ENCODE measurements around the gene HSDL1. TPM values are rescaled to one million over a fixed set of nuclear protein-coding genes. Genes with fewer than 3 reads are reported as not detected.
A peak's percentile ranks its signal among the peaks of the same experiment; 100 is the strongest.

HSDL1 gene
- total RNA-seq, 1 donor = 18.1 TPM

- Histone ChIP-seq H3K36me3 (ENCODE audit: insufficient read depth, low read length) (peaks cover 51% of the 10 kb centered on the region), H3K4me2 (ENCODE audit: insufficient read depth, low read length) (no peak overlapping the region), H3K27ac (ENCODE audit: low read depth, low read length) (no peak overlapping the region), H3K9me3 (ENCODE audit: low read depth, low read length) (no peaks in the 10 kb centered on the region), H3K4me1 (ENCODE audit: insufficient read depth, low read length) (no peaks in the 10 kb centered on the region), H2AFZ (ENCODE audit: low read length) (no peak overlapping the region), H3K4me3 (ENCODE audit: insufficient read depth, low read length) (no peak overlapping the region), H3K27me3 (ENCODE audit: insufficient read depth, low read length) (no peaks in the 10 kb centered on the region), H3K79me2 (ENCODE audit: insufficient read depth, low read length) (peaks cover 21% of the 10 kb centered on the region), H4K20me1 (ENCODE audit: insufficient read depth, low read length) (peaks cover 8% of the 10 kb centered on the region)
- no peak for DNase-seq (ENCODE audit: insufficient read length, low spot score, missing footprints)
- TF ChIP-seq CTCF (IDR thresholded peaks at IDR 0.05; ENCODE audit: extremely low read depth, low read depth, low read length) = no peak
Measured at GRCh38 chr16:84081446-84081989, 63.5 kb downstream of the HSDL1 start.

- Histone ChIP-seq H3K4me3 (ENCODE audit: insufficient read depth, low read length) (no peak overlapping the region), H3K9me3 (ENCODE audit: low read depth, low read length) (no peaks in the 10 kb centered on the region), H2AFZ (ENCODE audit: low read length) (no peak overlapping the region), H4K20me1 (ENCODE audit: insufficient read depth, low read length) (peaks cover 8% of the 10 kb centered on the region), H3K4me1 (ENCODE audit: insufficient read depth, low read length) (no peaks in the 10 kb centered on the region), H3K27me3 (ENCODE audit: insufficient read depth, low read length) (no peaks in the 10 kb centered on the region), H3K79me2 (ENCODE audit: insufficient read depth, low read length) (peaks cover 21% of the 10 kb centered on the region), H3K27ac (ENCODE audit: low read depth, low read length) (no peak overlapping the region), H3K4me2 (ENCODE audit: insufficient read depth, low read length) (no peak overlapping the region), H3K36me3 (ENCODE audit: insufficient read depth, low read length) (peaks cover 45% of the 10 kb centered on the region)
- no peak for TF ChIP-seq CTCF (IDR thresholded peaks at IDR 0.05; ENCODE audit: extremely low read depth, low read depth, low read length)
- DNase-seq (ENCODE audit: insufficient read length, low spot score, missing footprints) = no peak
Measured at GRCh38 chr16:84080813-84081212, 64.2 kb downstream of the HSDL1 start.

GRCh38 chr16:84080378-84080777 is 64.6 kb downstream of the HSDL1 start:
- TF ChIP-seq CTCF (IDR thresholded peaks at IDR 0.05; ENCODE audit: extremely low read depth, low read depth, low read length) = no peak
- peaks cover 8% of the 10 kb centered on the region for H4K20me1 ChIP-seq (ENCODE audit: insufficient read depth, low read length)
- no peaks in the 10 kb centered on the region for H3K9me3 ChIP-seq (ENCODE audit: low read depth, low read length)
- no peak overlapping the region for H3K4me2 ChIP-seq (ENCODE audit: insufficient read depth, low read length)
- no peaks in the 10 kb centered on the region for H3K27me3 ChIP-seq (ENCODE audit: insufficient read depth, low read length)
- DNase-seq (ENCODE audit: insufficient read length, low spot score, missing footprints) = peak; percentile 81
- no peak overlapping the region for H3K4me3 ChIP-seq (ENCODE audit: insufficient read depth, low read length)
- peaks cover 45% of the 10 kb centered on the region for H3K36me3 ChIP-seq (ENCODE audit: insufficient read depth, low read length)
- no peaks in the 10 kb centered on the region for H3K4me1 ChIP-seq (ENCODE audit: insufficient read depth, low read length)
- H3K27ac ChIP-seq (ENCODE audit: low read depth, low read length) = no peak overlapping the region
- no peak overlapping the region for H2AFZ ChIP-seq (ENCODE audit: low read length)
- peaks cover 21% of the 10 kb centered on the region for H3K79me2 ChIP-seq (ENCODE audit: insufficient read depth, low read length)

- Histone ChIP-seq H3K4me3 (ENCODE audit: insufficient read depth, low read length) (no peak overlapping the region), H3K36me3 (ENCODE audit: insufficient read depth, low read length) (peaks cover 51% of the 10 kb centered on the region), H3K27me3 (ENCODE audit: insufficient read depth, low read length) (no peaks in the 10 kb centered on the region), H3K4me2 (ENCODE audit: insufficient read depth, low read length) (no peak overlapping the region), H2AFZ (ENCODE audit: low read length) (no peak overlapping the region), H3K9me3 (ENCODE audit: low read depth, low read length) (no peaks in the 10 kb centered on the region), H3K4me1 (ENCODE audit: insufficient read depth, low read length) (no peaks in the 10 kb centered on the region), H3K79me2 (ENCODE audit: insufficient read depth, low read length) (peaks cover 21% of the 10 kb centered on the region), H4K20me1 (ENCODE audit: insufficient read depth, low read length) (peaks cover 8% of the 10 kb centered on the region), H3K27ac (ENCODE audit: low read depth, low read length) (no peak overlapping the region)
- TF ChIP-seq CTCF (IDR thresholded peaks at IDR 0.05; ENCODE audit: extremely low read depth, low read depth, low read length) = no peak
- DNase-seq (ENCODE audit: insufficient read length, low spot score, missing footprints) = peak; percentile 42
Measured at GRCh38 chr16:84079664-84080063, 65.3 kb downstream of the HSDL1 start.
